SHP77 treated with DMSO at 0.1 percent for 48 hours (cell line): Measurements from ENCODE around the gene OPCML.
A peak's percentile ranks its signal among the peaks of the same experiment; 100 is the strongest.

Experiments used
- DNase-seq: peaks from one replicate; lab custom pipeline; 2025; lab: John Stamatoyannopoulos, UW

The OPCML gene

DNA sequence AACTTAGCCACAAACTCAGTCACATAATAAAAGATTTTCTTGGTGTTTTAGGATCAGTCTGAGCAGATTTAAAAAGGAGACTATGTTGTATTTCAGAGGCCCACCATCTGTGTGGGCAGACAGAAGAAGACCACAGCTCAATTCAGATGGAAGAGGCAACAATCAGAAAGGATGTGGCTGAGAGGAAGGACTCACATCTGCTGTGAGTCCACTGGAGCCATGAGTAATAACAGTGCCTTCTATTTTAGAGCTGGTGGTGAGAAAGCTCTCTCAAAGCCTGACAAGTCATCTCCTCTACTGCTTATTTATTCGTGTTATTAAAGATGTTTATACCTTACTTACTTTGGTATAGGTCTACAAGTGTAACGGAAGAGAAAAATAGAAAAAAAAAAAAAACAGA lies 357.2 kb downstream of the OPCML start:
- no peak for DNase-seq

DNA sequence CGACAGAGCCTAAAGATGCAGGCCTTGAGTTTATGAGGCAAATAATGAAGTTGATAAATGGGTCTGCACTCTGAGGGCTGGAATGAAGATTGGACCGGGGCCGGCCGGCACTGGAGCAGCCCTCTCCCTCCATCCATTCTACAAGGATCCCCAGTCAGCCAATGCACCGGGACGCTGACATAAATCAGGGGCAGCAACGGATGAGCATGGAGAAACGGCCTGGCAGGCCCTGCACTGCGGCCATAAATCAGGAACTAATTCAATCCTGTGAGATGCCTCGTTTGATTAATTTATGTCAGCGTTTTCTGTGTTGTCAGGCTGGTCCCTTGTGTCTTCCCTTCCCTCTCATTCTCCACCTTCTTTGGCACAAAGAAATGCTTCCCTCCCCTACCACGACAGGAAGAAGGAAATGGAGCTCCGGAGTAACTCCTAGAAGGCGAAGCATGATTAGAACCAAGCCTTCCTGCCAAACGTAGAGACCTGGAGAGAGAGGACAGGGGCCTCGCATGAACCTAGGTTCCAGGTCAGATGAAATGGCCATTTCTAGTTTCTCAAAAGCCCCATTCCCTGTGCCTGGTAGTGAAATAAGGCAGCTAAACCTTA lies 358.4 kb downstream of the OPCML start:
- no peak for DNase-seq

DNA sequence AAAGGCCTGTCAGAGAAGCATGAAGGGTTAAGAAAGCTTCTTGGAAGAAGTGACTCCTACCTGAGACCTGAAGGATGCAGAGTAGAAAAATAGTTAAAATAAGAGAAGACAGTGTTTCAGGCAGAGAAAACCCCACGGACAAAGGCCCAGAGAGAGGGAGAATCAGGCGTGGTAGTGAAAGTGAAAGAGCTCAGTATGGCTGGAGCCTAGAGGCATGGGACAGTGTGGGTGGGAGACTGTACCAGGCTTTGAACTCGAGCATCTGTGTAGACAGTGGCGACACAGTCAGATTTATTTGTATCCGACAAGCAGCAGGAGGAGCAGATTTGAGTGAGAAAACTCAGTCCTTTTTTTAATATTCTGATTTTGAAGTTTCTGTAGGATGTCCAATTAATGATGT lies 360.0 kb downstream of the OPCML start:
- DNase-seq = no peak

DNA sequence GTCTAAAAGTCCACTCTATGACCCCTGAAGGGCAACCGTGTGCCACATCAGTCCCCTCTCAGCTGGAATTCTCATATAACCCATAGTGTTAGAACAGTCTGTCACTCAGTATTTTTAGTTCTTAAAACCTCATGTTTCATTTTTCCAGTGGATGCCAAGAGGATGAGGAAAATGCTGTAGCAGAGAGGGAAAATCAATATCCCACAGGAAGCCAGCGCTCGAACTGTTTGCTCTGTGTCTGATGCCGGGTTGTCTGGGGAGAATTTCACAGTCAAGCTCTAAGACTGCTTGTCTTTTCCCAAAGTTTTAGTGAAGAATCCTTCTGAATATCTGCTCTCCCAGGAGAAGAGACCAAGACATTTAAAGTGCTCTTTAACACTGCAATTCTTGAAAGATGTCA lies 360.9 kb downstream of the OPCML start:
- DNase-seq = no peak

DNA sequence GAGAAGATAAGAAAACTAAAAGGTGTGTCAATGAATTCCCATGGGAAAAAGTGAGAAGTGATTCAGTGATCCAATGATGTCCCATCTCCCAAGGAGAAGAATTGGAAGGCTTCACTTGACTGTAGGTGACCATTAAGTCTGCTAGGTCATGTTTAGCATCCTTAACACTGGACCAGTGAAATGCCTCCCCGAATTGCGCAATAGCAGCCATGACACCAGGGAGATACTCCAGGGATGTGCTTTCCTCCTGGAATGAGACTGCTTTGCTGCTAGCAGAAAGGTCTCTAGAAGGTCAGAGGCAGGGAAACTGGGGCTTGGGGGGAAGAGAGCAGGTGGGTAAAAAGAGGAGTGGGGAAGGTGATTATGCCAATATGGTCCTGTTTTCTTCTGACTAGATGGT lies 364.3 kb downstream of the OPCML start:
- no peak for DNase-seq

DNA sequence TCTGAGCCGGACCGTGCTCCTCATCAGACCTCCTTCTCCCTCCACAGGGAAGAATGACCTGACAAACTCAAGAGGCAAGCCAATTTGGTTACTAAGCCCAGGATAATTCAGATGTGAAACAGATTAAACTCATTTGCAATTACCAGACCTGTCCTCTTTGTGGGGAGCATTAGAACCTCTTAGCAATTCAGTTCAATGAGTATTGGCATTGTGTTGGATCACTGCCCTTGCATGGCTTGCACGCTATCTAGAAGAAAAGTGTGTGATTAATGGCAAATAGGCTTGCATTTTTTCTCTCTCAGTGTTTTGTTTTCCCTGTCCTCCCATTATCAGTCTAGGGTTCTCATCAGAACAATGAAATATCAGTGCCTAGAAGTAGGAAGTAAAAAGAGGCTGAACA lies 365.6 kb downstream of the OPCML start:
- no peak for DNase-seq

DNA sequence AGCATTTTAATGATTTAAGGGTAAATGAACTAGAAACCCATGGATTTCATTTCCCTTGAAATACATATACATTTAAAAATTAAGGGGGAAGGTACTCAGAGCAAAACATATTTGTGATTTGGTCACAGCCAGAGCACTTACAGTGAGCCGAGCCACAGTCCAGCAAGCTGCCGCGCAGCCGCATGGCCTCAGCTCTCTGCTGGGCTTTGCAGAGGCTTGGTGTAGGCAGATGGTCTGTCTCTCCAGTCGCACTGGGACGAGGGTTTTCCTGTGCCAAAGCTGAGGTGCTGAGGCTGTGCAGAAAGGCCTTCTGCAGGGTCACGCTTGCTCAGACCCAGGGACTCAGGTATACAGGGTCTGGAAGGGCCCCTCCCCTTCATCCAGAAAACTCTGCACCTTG lies 367.3 kb downstream of the OPCML start:
- no peak for DNase-seq

DNA sequence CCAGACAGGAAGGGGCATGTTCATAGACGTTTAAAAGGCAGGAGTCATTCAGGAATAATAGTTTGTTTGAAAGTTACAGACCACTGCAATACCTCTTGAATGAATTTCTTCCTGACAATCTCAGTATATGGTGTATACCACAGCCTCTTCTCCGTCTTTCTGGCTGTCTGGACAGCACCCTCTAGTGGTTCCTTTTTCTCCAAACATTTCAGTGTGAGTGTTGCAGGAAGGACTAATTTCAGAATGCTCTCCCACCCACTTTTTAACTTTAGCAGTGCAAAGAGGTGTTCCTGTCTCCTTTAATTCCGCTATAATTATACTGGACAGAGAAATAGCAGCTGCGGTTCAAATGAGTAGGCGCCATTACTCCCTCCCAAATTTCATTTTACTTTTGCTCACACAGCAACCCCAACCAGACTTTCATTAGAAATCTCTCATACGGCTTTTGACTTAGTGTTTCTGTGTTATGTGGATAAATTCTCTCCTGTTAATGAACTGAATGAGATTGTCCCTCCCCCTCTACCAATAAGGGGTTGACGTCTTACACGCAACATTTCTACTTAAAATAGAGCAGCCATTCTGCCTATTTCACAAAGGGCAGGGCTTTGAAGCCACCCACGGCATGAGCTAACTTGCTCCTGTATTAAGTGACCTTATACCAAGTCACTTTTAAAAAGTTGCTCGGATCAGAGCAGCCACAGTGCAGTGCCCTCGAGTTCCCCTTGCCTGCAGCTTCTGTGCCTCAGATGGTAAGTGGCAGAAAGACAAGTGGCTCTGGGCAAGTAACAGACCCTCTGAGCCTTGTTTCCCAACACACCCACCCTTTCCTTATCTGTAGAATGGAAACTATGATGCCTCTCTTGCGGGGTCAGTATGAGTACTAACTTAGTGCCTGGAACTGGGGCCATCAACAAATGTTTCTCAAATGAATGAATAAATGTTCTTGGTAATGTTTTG lies 368.6 kb downstream of the OPCML start:
- DNase-seq = peak; percentile 7

DNA sequence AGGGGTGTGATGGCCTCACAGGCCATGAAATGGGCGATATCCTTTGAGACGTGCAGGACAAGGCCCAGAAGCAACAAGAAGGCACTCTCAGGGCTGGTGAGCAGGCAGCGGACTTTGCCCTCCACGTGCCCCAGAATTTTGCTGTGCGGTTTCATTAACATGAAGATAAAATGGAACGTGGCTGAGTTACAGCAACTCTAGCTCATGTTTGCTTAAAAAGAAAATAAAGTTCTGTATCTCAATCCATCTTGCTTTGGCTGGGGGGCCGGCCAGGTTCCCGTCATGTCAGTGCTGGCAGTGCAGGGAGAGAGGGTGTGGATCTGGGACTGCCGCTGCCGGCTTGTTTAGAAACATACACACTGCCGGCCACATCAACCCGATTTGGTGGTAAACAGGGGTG lies 370.1 kb downstream of the OPCML start:
- DNase-seq = no peak

DNA sequence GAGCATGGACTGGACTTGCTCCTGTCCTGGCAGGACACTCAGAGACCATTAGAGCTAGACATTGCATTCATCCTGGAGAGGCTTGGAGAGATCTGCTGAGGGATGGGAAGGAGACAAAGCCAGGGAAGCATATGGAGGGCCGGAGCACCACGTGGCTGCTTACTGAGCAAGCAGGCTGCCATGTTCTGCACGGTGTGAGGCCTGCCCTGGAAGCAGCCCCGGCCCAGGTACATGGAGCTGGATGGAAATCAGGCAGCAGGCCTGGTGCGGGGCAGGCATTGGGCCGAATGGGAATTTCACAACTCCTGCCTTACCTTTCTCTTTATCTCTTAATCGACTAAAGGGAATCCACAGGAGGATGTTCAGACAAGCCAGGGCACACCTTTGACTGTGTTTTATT lies 371.5 kb downstream of the OPCML start:
- no peak for DNase-seq

DNA sequence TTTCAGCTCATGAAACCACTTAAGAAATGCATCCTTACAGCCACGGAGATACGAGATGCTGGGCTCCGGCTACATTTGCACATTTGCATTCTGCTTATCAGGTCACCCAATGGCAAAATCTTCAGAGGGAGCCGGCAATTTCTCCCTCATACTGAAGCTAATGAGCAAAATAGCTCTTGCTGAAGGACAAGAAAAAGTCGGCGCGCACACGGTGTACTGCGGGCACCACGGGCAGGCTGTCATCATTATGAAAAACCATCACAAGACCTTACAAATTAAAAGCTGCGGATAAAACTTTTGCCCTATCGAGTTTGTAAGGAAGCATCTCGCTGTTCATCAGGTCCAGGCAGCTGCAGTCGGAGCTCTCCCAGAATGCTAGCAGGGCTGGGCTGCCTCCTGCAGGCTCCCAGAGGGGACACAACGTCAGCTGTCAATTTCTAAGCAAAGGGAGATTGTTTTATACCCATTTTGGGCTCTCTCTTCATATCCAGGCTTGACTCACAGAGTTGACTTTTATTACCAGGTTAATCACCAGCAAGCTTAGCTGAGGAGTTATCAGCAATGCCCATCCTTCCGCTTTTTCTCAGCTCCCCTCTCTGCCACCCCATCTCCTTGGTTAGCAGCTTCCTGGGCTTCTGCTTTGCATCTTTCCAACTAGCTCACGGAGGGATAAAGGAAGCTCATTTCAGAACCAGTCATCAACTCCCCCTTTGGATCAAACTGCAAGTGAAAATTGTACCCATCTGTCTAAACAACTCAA lies 375.1 kb downstream of the OPCML start:
- no peak for DNase-seq

DNA sequence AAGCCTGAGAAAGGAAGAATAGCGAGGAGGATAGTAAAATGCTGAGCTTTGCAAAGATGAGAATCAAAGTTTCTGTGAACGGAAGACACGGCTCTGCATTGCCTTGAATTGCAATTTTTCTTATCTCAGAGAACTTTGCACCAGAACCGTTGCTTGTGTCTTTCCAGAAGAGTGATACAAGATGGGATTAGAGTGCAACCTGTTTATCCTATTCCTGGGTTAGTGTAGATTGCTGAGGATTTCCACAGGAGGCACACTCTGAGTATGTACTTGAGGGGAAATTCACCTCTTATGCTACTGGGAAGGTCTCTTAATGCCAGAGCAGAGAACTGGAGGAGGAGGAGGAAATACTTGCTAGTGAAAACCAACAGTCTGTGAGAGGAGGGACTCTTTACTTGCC lies 377.5 kb downstream of the OPCML start:
- no peak for DNase-seq

DNA sequence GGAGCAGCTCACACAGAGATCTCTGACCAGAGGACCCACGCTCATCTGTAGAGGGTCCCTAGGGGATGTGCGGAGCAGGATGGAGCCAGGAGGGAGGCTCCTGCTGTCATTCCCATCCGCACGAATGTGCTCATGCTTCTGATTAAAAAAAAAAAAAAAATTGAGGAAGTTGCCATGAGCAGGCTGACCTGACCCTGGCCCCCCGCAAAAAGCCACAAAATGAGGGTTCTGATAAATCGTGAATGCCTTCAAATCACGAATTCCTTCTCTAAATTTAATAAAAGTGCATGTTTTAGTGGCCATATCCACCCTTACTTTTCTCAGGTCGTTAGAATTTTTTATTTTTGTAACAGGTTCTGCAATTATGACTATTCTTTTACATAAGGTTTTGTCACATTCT lies 378.2 kb downstream of the OPCML start:
- DNase-seq = no peak

DNA sequence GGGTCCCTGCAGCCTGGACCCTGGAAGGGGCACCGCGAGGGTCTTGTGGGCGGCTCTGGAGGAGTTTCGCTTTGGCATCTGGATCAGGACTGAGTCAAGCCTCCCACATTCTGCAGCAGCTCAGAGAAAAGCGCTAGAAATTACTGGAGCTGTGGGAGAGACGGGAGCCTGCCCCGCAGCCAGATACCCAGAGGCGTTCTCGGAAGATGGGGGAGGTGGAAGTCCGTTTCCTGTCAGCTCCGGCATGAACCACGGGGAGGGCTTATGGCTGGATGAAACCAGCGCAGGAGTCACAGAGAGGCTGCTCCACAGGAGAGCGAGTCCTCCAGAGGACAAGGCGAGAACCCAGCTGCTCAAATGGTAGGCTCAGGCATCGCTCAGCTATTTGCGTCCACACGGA lies 379.3 kb downstream of the OPCML start:
- no peak for DNase-seq

DNA sequence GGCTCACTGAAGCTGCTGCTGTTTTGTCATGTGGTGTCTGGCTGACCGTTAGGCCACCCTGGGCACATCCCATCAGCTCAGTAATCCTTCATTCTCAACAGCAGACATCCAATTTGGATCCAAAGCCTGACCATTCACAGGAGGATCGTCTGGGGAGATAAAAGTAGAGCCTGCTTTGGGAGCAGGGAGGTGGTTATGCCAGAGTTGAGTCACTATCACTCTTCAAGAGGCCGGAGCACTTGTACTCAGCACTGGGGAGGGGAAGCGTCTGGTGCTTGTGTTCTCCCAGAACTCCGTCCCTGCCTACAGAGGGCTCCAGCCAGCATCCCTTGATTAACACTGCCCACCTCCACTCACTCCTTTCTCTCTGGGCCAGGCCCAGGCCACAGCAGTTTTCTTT lies 382.6 kb downstream of the OPCML start:
- DNase-seq = no peak

DNA sequence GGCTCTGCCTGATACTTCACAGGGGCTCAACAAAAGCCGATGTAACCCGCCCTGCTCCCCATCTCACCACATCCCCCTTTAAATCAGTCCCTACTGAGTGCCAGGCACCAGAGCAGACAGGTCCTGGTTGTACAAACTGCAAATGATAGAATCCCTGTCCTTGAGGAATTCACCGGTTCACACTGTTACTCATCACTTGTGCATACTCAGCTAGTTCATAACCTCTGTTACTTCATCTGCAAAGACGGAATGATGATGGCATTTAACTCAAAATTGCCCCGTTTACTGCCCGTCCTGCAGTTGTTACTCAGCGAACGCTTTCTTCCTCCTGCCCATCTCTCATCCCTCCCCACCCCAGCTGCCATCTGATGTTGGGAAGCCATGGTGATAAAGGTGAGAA lies 384.7 kb downstream of the OPCML start:
- DNase-seq = no peak

DNA sequence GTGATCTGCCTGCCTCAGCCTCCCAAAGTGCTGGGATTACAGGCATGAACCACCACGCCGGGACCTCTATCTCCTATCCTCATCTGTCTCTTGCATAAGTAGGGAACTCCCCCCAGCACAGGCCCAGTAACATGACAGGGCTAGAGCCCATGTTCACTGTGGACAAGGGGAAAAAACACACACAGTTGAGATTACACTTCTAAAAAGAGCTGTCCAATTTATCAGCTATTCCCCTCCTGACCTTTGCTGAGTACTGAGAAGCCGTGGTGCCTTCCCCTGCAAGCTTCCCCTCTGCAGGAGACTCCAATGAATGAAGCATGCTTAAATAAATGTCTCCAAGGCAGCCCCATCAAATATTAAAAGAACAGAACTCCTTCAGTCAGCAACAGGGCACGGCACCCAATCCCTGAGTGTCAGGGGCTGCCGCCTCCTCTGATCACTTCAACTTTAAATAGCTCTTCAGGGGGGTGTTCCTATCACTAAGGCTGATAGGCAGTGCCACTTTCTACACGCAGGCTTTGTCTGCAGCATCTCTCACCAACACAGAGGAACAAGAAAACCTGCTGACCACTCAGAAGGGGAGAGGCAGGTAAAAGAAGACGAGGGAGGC lies 385.5 kb downstream of the OPCML start:
- DNase-seq = no peak

DNA sequence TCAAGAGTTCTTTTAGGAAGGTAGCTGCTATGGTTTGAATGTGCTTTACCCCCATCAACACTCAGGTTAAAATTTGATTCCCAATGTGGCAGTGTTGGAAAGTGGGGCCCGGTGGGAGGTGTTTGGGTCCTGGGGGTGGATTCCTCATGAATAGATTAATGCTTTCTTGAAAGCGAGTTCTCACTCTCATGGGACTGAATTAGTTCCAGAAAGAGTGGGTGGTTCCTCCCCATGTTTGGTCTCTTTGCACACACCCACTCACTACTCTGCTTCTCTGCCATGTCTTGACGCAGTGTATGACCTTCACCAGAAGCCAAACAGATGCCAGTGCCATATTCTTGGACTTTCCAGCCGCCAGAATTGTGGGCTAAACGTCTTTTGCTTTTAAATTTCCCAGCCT lies 394.4 kb downstream of the OPCML start:
- no peak for DNase-seq

DNA sequence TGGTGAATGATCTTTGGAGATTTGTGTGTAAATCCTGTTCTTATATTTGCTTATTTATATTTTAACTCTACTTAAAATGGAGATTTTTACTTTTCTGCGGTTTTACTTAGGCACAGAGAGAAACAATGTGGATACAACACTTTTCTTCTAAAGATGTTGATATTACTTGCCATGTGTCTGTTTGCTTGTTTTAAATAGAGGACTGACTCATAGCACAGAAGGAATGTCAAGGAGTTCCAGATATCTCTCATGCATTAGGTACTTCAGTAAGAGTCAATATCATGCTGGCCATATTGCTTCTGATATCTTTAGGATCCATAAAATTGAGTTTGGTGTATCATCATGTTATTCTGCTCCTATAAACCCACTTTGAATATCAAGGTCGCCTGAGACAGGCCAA lies 395.0 kb downstream of the OPCML start:
- DNase-seq = no peak

DNA sequence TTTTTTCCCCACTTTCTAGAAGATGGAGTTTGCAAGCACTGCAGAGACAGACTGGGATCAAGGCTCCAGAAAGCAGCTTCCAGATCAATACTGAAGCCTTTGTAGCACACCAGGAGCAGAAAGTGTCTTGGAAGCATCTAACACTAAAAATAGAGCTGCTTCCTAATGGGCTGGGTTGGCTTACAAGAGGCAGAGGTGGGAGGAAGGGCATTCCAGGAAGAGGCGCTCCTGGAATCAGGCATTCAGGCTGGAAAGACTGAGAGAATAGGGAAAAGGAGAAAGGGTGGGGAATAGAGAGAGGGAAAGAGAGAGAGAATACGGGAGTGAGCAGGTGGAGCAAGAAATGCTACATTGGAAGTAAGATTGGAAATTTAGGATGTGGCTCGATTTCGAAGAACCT lies 395.9 kb downstream of the OPCML start:
- DNase-seq = no peak

DNA sequence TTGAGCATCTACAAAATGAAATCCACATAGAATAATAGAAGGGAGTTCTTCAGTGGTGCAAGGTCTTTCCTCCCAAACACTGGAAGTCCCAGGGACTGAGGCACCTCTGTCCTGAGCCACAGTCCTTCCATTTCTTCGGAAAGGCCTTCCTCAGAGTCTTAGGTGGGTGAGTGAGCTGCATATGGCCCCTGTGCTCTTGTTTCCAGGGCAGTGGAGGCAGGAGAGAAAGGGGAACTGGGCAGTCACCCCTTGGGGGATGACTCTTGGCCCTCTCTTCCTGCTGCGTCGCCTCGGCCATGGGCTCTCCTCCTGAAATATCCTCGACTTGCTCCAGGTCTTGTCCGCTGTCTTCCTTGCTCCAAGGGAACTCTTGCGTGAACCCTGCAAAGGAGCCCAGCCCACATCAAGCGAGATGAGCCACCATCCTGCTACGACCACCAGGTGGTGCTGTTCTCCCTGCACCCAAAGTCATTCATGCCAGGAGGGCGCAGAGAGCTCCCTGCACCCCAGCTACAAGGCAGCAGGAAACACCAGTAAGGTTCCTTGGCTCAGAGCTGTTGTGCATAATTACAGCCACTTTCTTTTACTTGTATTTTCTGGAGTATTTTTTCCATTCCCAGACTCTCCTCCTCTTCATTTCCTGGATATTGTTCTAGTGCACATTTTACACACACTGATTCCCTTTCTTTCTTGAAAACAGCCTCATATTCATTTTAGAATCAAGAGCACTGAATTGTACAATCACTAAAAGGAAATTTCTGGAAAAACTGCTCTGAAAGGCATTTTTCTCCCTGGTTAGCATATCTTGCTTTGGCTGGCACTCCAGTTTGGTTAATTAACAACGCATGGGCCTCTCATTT lies 397.8 kb downstream of the OPCML start:
- DNase-seq = no peak

DNA sequence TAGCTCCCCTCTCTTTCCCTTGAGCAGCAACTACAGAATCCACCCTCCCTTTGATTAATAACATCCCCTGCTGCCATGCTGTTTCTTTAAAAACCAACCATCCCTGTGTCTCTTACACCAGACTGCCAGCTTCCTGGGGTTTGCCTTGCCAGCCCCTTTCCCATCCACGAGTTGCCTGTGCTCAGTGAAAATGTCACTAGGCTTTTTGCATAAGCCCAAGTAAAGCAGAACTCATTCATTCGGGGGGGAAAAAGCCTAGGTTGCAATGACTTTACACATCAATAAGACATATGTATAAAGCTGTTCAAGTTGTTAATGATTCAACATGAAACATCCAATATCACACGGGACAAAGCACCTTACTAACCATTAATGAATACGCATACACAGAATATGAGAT lies 398.7 kb downstream of the OPCML start:
- DNase-seq = no peak
